ENCODE measurements around the gene PRKAR1B.

PRKAR1B gene

DNA sequence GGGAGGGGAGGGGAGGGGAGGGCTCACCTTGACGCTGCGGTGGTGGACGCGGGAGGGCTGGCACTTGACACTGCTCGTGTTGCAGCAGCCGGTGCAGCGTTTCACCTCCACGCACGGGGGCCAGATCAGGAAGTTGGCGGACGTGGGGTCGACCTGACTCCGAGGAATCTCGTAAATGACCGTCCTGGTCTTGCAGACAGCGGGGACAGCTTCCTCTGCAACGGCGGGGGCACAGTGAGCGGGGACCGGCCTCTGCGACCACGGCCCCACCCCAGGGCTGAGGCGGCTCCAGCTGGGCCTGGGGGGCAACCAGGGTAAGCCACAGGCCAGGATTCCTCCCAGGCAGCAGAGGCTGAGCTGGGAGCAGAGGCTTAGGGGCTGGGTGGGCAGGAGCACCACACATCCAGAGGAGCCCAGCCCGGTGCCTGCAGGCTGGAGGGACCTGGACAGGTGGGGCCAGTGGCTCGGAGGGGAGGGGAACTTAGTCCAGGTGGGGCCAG, 216.2 kb downstream of the PRKAR1B start:
- no peak for DNase-seq (ENCODE audit: low read depth in 2 of 2)

GRCh38 chr7:510131-510481, 217.0 kb downstream of the PRKAR1B start:
- DNase-seq (ENCODE audit: low read depth in 2 of 2): no peak

- DNase-seq (ENCODE audit: low read depth in 2 of 2): no peak
These were observed 217.5 kb downstream of the PRKAR1B start for GRCh38 chr7:509426-510130.

DNA sequence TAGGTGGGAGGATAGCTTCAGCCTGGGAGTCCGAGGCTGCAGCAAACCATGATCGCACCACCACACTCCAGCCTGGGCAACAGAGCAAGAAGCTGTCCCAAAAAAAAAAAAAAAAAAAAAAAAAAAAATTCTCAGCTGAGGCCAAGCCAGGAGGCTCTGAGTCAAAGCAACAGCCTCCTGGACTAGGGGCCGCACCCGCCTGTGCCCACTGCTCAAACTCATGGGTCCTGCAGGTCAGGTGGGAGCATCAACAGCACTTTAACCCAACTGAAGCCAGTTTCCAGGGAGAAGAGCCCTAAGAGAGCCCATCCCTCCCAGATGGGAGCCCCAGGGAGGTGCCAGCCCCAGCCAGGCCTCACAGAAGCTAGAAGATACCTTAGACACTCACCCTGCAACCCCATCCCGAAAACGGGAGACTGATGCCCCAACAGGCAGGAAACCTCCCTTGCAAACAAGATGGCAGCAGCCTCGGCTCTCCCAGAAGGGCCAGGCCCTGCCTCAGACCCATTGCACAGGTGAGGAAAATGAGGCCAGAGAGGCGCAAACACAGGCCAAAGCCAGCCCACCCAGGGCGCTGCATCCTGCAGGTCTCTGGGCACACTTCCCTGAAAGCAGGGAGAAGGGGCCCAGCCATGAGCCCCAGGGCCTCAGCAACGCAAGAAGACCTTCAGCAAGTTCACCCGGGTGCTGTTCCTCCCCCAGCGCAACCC, 218.5 kb downstream of the PRKAR1B start:
- DNase-seq (ENCODE audit: low read depth in 2 of 2): no peak

DNA sequence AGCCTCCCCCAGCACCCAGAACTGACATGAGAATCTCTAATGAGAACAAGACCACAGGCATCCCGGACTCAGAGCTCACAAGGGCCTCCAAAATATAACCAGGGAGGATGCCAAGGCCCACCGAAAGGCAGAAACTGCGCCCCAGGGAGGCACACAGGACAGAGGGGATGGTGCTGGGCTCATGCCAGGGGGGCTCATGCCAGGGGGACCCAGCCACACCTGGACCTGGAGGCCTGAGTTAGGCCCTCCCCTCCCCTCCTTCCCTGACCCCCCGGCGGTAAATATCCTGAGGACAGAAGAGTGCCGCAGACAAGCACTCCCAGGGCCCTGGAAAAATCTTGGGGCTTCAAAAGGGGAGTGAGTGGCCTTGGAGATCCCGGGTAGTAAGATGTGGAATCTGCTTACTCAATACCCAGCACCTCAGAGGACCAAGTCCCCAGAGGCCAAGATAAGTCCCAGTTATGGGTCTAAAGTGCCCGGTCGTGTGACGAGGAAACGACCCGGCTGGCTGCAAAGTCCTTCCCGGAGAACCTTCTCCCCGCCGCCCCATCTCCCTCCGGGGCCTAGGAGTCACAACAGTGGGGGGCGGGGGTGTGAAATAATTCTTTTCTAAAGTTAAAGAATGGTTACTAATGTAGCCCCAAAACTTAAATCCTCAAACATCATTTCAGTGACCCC, 219.3 kb downstream of the PRKAR1B start:
- no peak for DNase-seq (ENCODE audit: low read depth in 2 of 2)

DNA sequence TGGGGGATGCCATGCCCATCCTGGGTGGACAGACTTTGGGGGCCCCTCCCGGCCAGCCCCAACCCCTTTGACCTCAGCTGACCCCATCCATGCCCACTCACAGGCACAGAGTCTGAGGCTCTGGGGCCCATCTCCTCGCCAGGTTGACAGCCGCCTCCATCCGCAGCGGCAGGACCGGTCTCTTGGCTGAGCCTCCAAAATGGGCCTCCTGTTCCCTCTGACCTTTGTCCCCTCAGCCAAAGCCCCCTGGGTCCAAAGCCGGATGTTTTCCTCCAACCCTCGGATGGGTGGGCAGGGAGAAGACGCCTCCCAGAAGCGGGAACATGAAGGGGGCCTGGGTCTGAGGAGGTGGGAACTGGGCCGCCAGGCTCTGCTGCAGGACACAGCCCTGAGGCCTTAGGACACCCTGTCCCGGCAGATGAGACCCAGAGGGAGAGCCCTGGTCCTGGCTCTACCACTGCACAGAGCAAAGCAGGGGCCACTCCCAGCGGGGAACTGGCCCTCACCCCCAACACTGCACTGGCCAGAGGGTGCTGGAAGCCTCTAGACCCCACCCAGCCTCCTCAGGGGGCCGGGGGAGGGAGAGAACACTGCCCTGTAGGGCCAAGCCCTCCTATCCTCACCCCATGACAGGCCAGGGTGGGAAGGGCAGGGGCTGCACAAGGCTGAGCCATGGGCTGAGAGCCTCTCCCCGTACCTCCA, 220.0 kb downstream of the PRKAR1B start:
- DNase-seq (ENCODE audit: low read depth in 2 of 2): no peak

DNA sequence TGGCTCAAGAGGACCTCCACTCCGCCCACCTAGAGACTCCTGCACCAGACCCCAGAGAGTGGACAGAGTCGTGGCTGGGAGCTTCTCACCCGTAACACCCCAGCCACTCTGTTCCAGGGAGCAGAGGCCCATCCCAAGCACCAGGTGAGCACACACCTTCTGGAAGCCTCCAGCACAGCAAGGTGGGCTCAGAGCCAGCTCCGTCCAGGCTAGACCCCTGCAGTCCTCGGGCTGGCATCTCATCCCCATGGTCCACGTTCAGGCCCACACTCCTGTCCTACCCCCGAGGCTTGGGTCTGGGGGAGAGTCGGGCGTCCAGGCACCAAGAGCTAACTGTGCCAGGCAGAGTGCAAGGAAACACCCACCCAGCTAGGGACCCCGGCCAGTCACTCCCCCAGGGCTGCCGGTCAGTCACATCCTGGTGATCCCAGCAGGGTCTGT, 220.7 kb downstream of the PRKAR1B start:
- DNase-seq (ENCODE audit: low read depth in 2 of 2): no peak

- DNase-seq (ENCODE audit: low read depth in 2 of 2): no peak
These were observed 221.9 kb downstream of the PRKAR1B start for GRCh38 chr7:505171-505570.

- DNase-seq (ENCODE audit: low read depth in 2 of 2): no peak
These were observed 222.6 kb downstream of the PRKAR1B start for GRCh38 chr7:504221-505111.

DNA sequence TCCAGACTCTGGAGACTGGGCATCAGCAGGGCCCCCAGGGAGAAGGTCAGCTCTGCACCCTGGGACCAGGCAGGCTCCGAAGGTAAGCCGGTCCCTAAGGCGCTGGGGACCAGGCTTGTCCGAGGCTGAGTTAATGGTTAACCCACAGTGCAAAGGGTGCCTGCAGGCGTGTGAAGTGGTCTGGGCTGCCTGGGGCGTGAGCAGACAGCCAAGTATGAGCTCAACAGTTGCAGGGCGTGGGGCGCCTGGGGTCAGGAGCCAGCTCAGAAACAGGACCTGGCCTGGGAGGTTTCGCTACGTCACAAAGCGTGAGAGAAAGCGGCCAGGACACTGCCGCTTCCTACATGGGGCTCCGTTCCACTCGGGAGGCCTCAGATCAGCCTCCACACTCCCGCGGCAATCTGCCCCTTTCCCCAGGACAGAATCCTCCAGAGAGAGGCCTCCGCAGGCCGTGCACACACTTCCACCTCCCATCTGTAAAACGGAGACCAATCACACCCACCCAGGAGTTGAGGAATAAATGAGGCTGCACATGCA, 223.4 kb downstream of the PRKAR1B start:
- no peak for DNase-seq (ENCODE audit: low read depth in 2 of 2)

GRCh38 chr7:502296-502695, 224.8 kb downstream of the PRKAR1B start:
- no peak for DNase-seq (ENCODE audit: low read depth in 2 of 2)

GRCh38 chr7:501526-501925, 225.6 kb downstream of the PRKAR1B start:
- no peak for DNase-seq (ENCODE audit: low read depth in 2 of 2)

DNA sequence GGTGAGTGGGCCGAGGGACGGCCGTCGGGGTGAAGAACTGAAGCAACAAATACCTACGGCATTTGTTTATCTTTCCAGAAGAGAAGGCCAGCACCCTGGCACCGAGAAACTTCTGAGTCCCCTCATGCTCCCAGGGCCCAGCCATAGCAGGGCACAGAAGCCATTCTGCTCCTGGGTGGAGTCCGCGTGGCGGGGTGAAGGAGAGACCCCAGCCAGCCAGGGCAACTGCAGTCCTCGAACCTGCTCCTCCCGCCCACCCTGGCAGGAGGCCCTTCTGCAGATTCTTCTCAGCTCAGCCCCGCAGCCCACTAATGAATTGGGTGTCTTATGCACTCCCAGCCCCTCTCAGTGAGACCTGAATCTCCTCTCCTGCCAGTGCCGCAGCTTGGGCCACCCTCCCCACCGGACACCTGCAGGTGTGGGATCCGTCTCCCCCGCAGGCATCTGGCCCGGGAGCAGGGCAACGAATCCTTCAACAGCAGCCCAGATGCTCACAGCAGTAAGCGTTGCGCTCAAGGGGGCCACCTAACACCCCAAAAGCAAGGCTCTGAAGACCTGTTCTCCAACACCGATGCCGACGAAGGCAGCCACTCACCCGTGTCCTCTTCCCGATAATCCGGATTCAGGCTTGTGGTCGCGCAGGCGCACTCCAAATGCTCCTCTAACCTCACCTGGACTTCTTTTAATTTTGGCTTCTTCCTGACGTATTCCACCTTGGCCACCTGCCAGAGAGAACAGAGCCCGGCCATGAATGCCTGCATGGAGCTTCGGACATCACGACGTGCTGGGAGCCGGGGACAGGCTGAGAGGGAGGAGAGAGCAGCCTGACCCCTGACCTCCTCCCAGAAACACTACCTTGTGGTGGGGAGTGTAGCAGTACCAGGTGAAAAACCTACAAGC, 226.3 kb downstream of the PRKAR1B start:
- no peak for DNase-seq (ENCODE audit: low read depth in 2 of 2)

GRCh38 chr7:499853-500485, 227.1 kb downstream of the PRKAR1B start:
- DNase-seq (ENCODE audit: low read depth in 2 of 2): no peak

Measured in stimulated activated CD4-positive, alpha-beta T cell treated with anti-CD3 and anti-CD28 coated beads, Interleukin-1b, Interleukin-23, amount 100 ng/mL, for 4 hours (primary cell).